ENCODE data around the gene NR2F1. TPM values are rescaled to one million over a fixed set of nuclear protein-coding genes. Genes with fewer than 3 reads are reported as not detected.

NR2F1 gene
- total and polyA plus RNA-seq, 2 experiments from 2014 or later = 0.13 to 1.3 TPM

GRCh38 chr5:93592883-93593282 lies 9.9 kb downstream of the NR2F1 start:
- H3K4me1 ChIP-seq (ENCODE audit: low read depth) = no peaks in the 10 kb centered on the region
- peaks cover 100% of the 10 kb centered on the region for H3K27me3 ChIP-seq
- no peak overlapping the region for H3K4me3 ChIP-seq
- H3K27ac ChIP-seq = no peak overlapping the region
- no peaks in the 10 kb centered on the region for H3K36me3 ChIP-seq
- no peak for DNase-seq (ENCODE audit: low read depth in 1 of 2, low spot score in 1 of 2)
- no peaks in the 10 kb centered on the region for H3K9me3 ChIP-seq (ENCODE audit: low read depth)
- no peak for TF ChIP-seq CTCF (IDR thresholded peaks at IDR 0.05; ENCODE audit: low read depth, low read length)

- peaks cover 100% of the 10 kb centered on the region for H3K27me3 ChIP-seq
- H3K27ac ChIP-seq = no peak overlapping the region
- H3K9me3 ChIP-seq (ENCODE audit: low read depth) = no peaks in the 10 kb centered on the region
- no peak for TF ChIP-seq CTCF (IDR thresholded peaks at IDR 0.05; ENCODE audit: low read depth, low read length)
- no peaks in the 10 kb centered on the region for H3K4me1 ChIP-seq (ENCODE audit: low read depth)
- DNase-seq (ENCODE audit: low read depth in 1 of 2, low spot score in 1 of 2) = no peak
- no peak overlapping the region for H3K4me3 ChIP-seq
- no peaks in the 10 kb centered on the region for H3K36me3 ChIP-seq
Measured at GRCh38 chr5:93593476-93594131, 10.6 kb downstream of the NR2F1 start.

GRCh38 chr5:93594591-93595419 lies 11.8 kb downstream of the NR2F1 start:
- no peaks in the 10 kb centered on the region for H3K36me3 ChIP-seq
- no peak overlapping the region for H3K4me3 ChIP-seq
- no peak overlapping the region for H3K27ac ChIP-seq
- peaks cover 100% of the 10 kb centered on the region for H3K27me3 ChIP-seq
- H3K9me3 ChIP-seq (ENCODE audit: low read depth) = no peaks in the 10 kb centered on the region
- no peak for DNase-seq (ENCODE audit: low read depth in 1 of 2, low spot score in 1 of 2)
- peak; percentile 3 for TF ChIP-seq CTCF (IDR thresholded peaks at IDR 0.05; ENCODE audit: low read depth, low read length)
- H3K4me1 ChIP-seq (ENCODE audit: low read depth) = peaks cover 7% of the 10 kb centered on the region

GRCh38 chr5:93595420-93596147 lies 12.6 kb downstream of the NR2F1 start:
- H3K9me3 ChIP-seq (ENCODE audit: low read depth) = no peaks in the 10 kb centered on the region
- no peaks in the 10 kb centered on the region for H3K36me3 ChIP-seq
- H3K4me1 ChIP-seq (ENCODE audit: low read depth) = peaks cover 7% of the 10 kb centered on the region
- TF ChIP-seq CTCF (IDR thresholded peaks at IDR 0.05; ENCODE audit: low read depth, low read length) = no peak
- no peak for DNase-seq (ENCODE audit: low read depth in 1 of 2, low spot score in 1 of 2)
- H3K4me3 ChIP-seq = no peak overlapping the region
- H3K27me3 ChIP-seq = peaks cover 100% of the 10 kb centered on the region
- no peak overlapping the region for H3K27ac ChIP-seq

- H3K27me3 ChIP-seq = peaks cover 100% of the 10 kb centered on the region
- no peaks in the 10 kb centered on the region for H3K36me3 ChIP-seq
- no peak for DNase-seq (ENCODE audit: low read depth in 1 of 2, low spot score in 1 of 2)
- peaks cover 7% of the 10 kb centered on the region for H3K4me1 ChIP-seq (ENCODE audit: low read depth)
- no peaks in the 10 kb centered on the region for H3K9me3 ChIP-seq (ENCODE audit: low read depth)
- no peak for TF ChIP-seq CTCF (IDR thresholded peaks at IDR 0.05; ENCODE audit: low read depth, low read length)
- H3K4me3 ChIP-seq = no peak overlapping the region
- H3K27ac ChIP-seq = no peak overlapping the region
Measured at GRCh38 chr5:93596310-93596675, 13.3 kb downstream of the NR2F1 start.

Measured in cardiac muscle cell (in vitro differentiated cells and primary cell).